Fibroblast of lung (primary cell): Measurements from ENCODE around the gene KRTAP12-4.

Experiments
- CTCF ChIP-seq, 2 donors: IDR thresholded peaks in 1 of 2; conservative IDR thresholded peaks in 1 of 2; 1 replicate in 1 of 2; 2 replicates in 1 of 2; pipeline ENCODE4 v1.5.1; 2011 to 2012; ENCODE audit warnings: low read length in 2 of 2, control low read depth in 1 of 2, inconsistent platforms in 1 of 2, low read depth in 1 of 2, mild to moderate bottlenecking in 1 of 2
- EZH2 ChIP-seq: IDR thresholded peaks from 2 replicates; pipeline ENCODE4 v1.5.1; 2012; ENCODE audit warnings: low read length, control low read depth, mild to moderate bottlenecking; ENCODE audit errors: missing control alignments

GRCh38 chr21:44626262-44626661 lies 28.2 kb downstream of the KRTAP12-4 start:
- TF ChIP-seq CTCF (conservative IDR thresholded peaks at IDR 0.05 in 1 of 2, IDR thresholded peaks at IDR 0.05 in 1 of 2; ENCODE audit: low read depth in 1 of 2, low read length in 2 of 2) (no peak), EZH2 (no peak)
